Duodenal mucosa (tissue), 2 donors: ENCODE measurements around the gene METTL27.

Experiments
- H3K27ac ChIP-seq: one replicate; pipeline ENCODE4 v1.7.0; 2013; ENCODE audit warnings: low read depth, low read length
- H3K27me3 ChIP-seq, 2 donors: one replicate each; pipeline ENCODE4 v1.7.0; 2013; ENCODE audit warnings: low read length in 2 of 2, control low read depth in 1 of 2; ENCODE audit not compliant: insufficient read depth in 2 of 2, control insufficient read depth in 1 of 2
- H3K36me3 ChIP-seq, 2 donors: one replicate each; pipeline ENCODE4 v1.7.0; 2013; ENCODE audit warnings: low read length in 2 of 2, control low read depth in 1 of 2; ENCODE audit not compliant: insufficient read depth in 2 of 2, control insufficient read depth in 1 of 2
- H3K4me1 ChIP-seq, 2 donors: one replicate each; pipeline ENCODE4 v1.7.0; 2013; ENCODE audit warnings: low read length in 2 of 2, control low read depth in 1 of 2; ENCODE audit not compliant: insufficient read depth in 2 of 2, control insufficient read depth in 1 of 2
- H3K4me3 ChIP-seq, 2 donors: one replicate each; pipeline ENCODE4 v1.7.0; 2013; ENCODE audit warnings: low read length in 2 of 2, low read depth in 1 of 2
- H3K9ac ChIP-seq, 2 donors: one replicate each; pipeline ENCODE4 v1.7.0; 2013; ENCODE audit warnings: low read length in 2 of 2, low read depth in 1 of 2
- H3K9me3 ChIP-seq, 2 donors: one replicate each; pipeline ENCODE4 v1.7.0; 2013; ENCODE audit warnings: low read length in 2 of 2, control low read depth in 1 of 2; ENCODE audit not compliant: control insufficient read depth in 1 of 2

The METTL27 gene

DNA sequence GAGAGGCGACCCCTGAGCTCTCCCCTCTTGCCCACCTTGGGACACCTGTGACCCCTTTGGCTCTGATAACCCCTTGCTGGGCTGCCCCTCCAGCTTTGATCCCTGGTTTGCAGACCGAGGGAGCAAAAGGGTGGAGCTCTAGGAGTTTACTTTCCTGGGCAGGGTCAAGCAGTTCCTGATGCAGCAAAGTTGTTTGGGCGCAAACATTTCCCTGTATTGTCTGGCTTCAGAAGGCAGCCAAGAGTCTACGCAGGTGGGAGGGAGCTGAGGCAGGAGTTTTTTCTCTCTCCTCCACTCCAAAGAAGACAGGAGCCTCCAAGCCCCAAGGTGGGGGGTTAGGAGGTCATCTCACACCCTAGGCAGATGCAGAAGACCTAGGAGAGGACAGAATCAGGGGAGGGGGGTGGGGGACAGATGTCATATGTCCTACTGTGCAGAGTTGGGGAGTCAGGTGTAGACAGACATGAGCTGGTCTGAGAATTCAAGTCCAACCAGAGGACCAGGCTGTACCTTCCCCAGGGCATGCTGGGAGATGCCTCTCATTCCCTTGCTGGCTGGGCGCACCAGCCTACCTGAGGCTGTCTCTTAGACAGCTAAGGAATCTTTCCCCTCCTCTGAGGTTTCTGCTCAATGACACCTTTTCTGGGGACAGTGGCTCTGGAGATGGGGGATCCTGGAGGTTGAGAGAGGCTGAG is 39.2 kb upstream of the METTL27 start:
- Histone ChIP-seq H3K27ac (no peak overlapping the region), H3K4me1 (no peaks in the 10 kb centered on the region), H3K36me3 (no peaks in the 10 kb centered on the region), H3K9me3 (no peaks in the 10 kb centered on the region), H3K27me3 (peaks cover 0 to 3% of the 10 kb centered on the region in 2 donors), H3K9ac (no peak overlapping the region), H3K4me3 (no peak overlapping the region)

- Histone ChIP-seq H3K4me3 (no peak overlapping the region), H3K27me3 (peaks cover 0 to 3% of the 10 kb centered on the region in 2 donors), H3K4me1 (no peaks in the 10 kb centered on the region), H3K36me3 (no peaks in the 10 kb centered on the region), H3K9me3 (no peaks in the 10 kb centered on the region), H3K27ac (no peak overlapping the region), H3K9ac (no peak overlapping the region)
These were observed 38.5 kb upstream of the METTL27 start for GRCh38 chr7:73880755-73881328.

- Histone ChIP-seq H3K27ac (no peak overlapping the region), H3K27me3 (peaks cover 0 to 3% of the 10 kb centered on the region in 2 donors), H3K9ac (no peak overlapping the region), H3K36me3 (no peaks in the 10 kb centered on the region), H3K9me3 (no peaks in the 10 kb centered on the region), H3K4me3 (no peak overlapping the region), H3K4me1 (no peaks in the 10 kb centered on the region)
These were observed 37.8 kb upstream of the METTL27 start for GRCh38 chr7:73879977-73880681.

GRCh38 chr7:73876973-73877372 is 34.7 kb upstream of the METTL27 start:
- Histone ChIP-seq H3K27me3 (peaks cover 0 to 3% of the 10 kb centered on the region in 2 donors), H3K9ac (no peak overlapping the region), H3K4me3 (no peak overlapping the region), H3K9me3 (no peaks in the 10 kb centered on the region), H3K36me3 (no peaks in the 10 kb centered on the region), H3K4me1 (peaks cover 1 to 3% of the 10 kb centered on the region in 2 donors), H3K27ac (no peak overlapping the region)

DNA sequence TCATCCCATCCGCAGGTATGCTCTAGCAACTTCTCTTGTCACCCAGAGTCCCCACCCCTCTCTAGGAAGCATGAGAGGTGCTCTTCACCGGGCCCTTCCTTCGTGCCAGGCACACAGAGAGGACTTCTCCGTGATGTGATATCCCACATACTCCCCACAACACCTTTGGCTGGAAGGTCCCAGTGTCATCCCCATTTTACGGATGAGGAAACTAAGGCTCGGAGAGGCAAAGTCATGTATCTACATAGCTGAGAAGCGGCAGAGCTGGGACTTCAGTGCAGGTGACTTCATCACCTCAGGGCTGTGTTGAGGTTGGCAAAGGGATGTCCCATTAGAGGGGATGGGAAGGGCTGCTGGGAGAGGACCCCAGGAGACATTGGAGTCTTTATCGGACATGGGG is 34.0 kb upstream of the METTL27 start:
- Histone ChIP-seq H3K4me1 (peaks cover 7 to 10% of the 10 kb centered on the region in 2 donors), H3K27me3 (peaks cover 0 to 2% of the 10 kb centered on the region in 2 donors), H3K36me3 (no peaks in the 10 kb centered on the region), H3K9ac (no peak overlapping the region), H3K4me3 (no peak overlapping the region), H3K27ac (no peak overlapping the region), H3K9me3 (no peaks in the 10 kb centered on the region)

DNA sequence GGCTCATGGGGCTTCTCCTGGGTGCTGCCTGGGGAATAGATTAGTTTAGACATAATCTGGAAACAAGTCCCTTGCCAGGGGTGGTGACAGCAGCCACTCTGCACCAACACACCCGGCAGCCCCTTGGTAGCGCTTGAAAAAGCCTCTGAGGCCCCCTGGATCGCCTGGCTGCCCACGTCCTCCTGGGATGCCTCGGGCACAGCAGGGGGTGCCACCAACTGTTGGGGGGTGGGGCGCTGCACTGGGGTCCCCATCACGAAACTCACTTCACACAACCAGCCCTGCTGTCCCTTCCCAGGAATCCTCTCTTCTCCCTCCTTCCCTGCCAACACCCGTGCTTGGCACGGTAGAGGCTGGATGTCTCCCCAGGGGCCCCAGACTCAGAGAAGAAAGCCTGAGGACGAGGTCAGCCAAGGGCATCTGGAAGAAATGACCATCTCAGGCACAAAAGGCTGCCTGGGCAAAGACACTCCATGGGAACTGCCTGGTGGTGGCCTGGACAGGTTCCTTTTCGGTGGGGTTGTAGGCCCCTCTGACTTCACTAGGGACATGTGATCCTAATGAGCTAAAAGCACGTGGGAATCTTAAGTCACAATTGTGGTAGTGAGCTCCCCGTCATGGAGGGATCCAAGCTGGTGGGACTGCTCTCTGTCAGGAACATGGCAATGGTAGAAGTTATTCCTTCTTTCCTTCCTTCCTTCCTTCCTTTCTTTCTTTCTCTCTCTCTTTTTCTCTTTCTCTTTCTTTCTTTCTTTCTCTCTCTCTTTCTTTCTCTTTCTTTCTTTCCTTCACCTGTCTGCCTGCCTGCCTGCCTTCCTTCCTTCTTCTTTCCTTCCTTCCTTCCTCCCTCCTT is 30.0 kb upstream of the METTL27 start:
- Histone ChIP-seq H3K36me3 (no peaks in the 10 kb centered on the region), H3K9ac (no peak overlapping the region), H3K9me3 (no peaks in the 10 kb centered on the region), H3K4me1 (peaks cover 22 to 26% of the 10 kb centered on the region in 2 donors), H3K27me3 (no peaks in the 10 kb centered on the region), H3K27ac (no peak overlapping the region), H3K4me3 (no peak overlapping the region)

GRCh38 chr7:73871163-73872011 is 29.1 kb upstream of the METTL27 start:
- Histone ChIP-seq H3K4me3 (no peak overlapping the region), H3K36me3 (no peaks in the 10 kb centered on the region), H3K27me3 (no peaks in the 10 kb centered on the region), H3K4me1 (peaks cover 22 to 26% of the 10 kb centered on the region in 2 donors), H3K27ac (no peak overlapping the region), H3K9ac (no peak overlapping the region), H3K9me3 (no peaks in the 10 kb centered on the region)

DNA sequence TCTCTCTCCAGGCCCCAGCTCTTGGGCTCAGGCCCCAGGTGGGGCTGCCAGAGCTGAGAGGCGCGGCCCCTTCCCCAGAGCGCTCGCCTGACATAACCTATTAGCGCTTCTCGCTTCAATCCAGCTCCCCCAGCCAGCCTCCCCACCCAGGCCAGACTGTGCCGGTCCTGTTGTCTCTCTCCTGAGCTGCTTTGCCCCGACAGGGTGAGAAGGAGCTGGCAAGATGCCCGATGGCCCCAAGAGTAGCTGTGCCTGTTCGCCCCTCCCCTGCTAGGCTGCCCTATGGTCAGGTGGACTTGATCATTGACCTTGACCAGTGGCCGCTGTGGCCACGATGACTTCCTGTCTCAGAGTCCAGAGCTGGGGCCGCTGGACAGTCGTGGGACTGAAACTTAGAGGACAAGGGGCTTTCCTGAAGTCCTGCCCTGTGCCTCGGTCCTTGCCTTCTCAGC is 27.8 kb upstream of the METTL27 start:
- Histone ChIP-seq H3K4me3 (no peak overlapping the region), H3K4me1 (peaks cover 22 to 26% of the 10 kb centered on the region in 2 donors), H3K9me3 (no peaks in the 10 kb centered on the region), H3K27me3 (no peaks in the 10 kb centered on the region), H3K9ac (no peak overlapping the region), H3K36me3 (no peaks in the 10 kb centered on the region), H3K27ac (no peak overlapping the region)

DNA sequence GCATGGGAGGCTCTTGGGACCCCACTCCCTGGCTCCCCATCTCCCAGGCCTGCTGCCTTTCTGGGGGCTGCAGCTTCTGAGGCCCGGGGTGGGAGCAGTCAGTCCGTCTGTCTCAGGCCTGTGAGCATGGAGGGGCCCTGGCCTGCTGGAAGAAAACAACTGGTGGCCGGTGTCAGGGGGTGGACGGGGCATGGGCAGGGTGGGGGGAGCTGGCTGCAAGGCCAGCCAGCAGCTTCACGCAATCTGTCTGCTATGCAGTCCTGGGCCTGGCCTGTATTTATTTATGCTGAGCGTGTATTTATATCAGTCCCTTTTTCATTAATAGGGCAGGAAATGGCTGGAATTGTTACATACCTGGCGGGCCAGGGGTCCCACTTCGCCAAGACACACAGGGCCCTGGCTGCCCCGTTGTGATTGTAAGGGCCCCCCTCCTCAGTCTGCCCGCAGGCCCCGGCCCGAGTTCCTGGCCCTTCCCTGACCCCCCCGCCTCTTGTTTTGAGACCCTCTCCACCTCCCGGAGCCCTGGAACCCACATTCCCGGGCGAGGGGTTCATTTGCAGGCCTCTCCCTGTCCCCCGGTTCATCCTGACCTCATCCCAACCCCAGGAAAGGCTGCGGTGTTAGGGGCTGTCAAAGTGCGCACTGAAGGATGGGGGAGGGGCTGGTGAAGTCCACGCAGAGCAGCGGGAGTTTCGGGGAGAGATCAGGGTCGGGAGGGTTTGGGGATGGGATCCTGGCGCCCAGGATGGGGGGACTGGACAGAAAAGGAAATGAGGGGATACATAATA is 26.9 kb upstream of the METTL27 start:
- peaks cover 22 to 26% of the 10 kb centered on the region in 2 donors for H3K4me1 ChIP-seq
- no peaks in the 10 kb centered on the region for H3K9me3 ChIP-seq
- no peaks in the 10 kb centered on the region for H3K36me3 ChIP-seq
- H3K9ac ChIP-seq = no peak overlapping the region
- H3K27ac ChIP-seq = no peak overlapping the region
- H3K4me3 ChIP-seq = no peak overlapping the region
- H3K27me3 ChIP-seq = no peaks in the 10 kb centered on the region
